KMS-11 (cell line): Measurements from ENCODE around the gene C19orf67.

Experiments used
- H2AFZ ChIP-seq: fragments of 200-600 bp; sonication (generic); 2 replicates; pipeline ENCODE4 v1.6.1; 2016; ENCODE audit warnings: antibody characterized with exemption, mixed run types, low read depth
- H3K27ac ChIP-seq: fragments of 200-600 bp; sonication (generic); 2 replicates; pipeline ENCODE4 v1.6.1; 2016; ENCODE audit warnings: mild to moderate bottlenecking, mixed run types
- H3K27me3 ChIP-seq: fragments of 200-600 bp; sonication (generic); 2 replicates; pipeline ENCODE4 v1.6.1; 2017; ENCODE audit warnings: mild to moderate bottlenecking, low read depth, mixed run types, moderate library complexity; ENCODE audit not compliant: insufficient read depth
- H3K36me3 ChIP-seq: fragments of 200-600 bp; sonication (generic); 2 replicates; pipeline ENCODE4 v1.6.1; 2017; ENCODE audit warnings: mild to moderate bottlenecking, mixed run types; ENCODE audit not compliant: insufficient read depth
- H3K4me1 ChIP-seq: fragments of 200-600 bp; sonication (generic); 2 replicates; pipeline ENCODE4 v1.6.1; 2016; ENCODE audit warnings: mild to moderate bottlenecking, low read depth, mixed run types; ENCODE audit not compliant: poor library complexity, severe bottlenecking
- H3K4me2 ChIP-seq: fragments of 200-600 bp; sonication (generic); 2 replicates; pipeline ENCODE4 v1.7.0; 2016; ENCODE audit warnings: mild to moderate bottlenecking, mixed run types
- H3K4me3 ChIP-seq: fragments of 200-600 bp; sonication (generic); IDR thresholded peaks from 2 replicates; pipeline ENCODE4 v1.6.1; 2017; ENCODE audit warnings: low read depth, low read length, mixed read lengths; ENCODE audit not compliant: insufficient read depth
- H3K79me2 ChIP-seq: fragments of 200-600 bp; sonication (generic); 2 replicates; pipeline ENCODE4 v1.6.1; 2016; ENCODE audit warnings: low read depth, mixed run types; ENCODE audit not compliant: insufficient read depth
- H3K9ac ChIP-seq: fragments of 200-600 bp; sonication (generic); 2 replicates; pipeline ENCODE4 v1.6.1; 2016; ENCODE audit warnings: mild to moderate bottlenecking, mixed run types
- H4K20me1 ChIP-seq: fragments of 200-600 bp; sonication (generic); 2 replicates; pipeline ENCODE4 v1.6.1; 2016; ENCODE audit warnings: mild to moderate bottlenecking, mixed run types; ENCODE audit not compliant: insufficient read depth
- CTCF ChIP-seq: fragments of 200-600 bp; sonication (generic); conservative IDR thresholded peaks from 2 replicates; pipeline ENCODE4 v1.6.1; 2017; ENCODE audit warnings: low read depth, mild to moderate bottlenecking, antibody characterized with exemption, low read length, moderate library complexity, mixed read lengths

C19orf67 gene

DNA sequence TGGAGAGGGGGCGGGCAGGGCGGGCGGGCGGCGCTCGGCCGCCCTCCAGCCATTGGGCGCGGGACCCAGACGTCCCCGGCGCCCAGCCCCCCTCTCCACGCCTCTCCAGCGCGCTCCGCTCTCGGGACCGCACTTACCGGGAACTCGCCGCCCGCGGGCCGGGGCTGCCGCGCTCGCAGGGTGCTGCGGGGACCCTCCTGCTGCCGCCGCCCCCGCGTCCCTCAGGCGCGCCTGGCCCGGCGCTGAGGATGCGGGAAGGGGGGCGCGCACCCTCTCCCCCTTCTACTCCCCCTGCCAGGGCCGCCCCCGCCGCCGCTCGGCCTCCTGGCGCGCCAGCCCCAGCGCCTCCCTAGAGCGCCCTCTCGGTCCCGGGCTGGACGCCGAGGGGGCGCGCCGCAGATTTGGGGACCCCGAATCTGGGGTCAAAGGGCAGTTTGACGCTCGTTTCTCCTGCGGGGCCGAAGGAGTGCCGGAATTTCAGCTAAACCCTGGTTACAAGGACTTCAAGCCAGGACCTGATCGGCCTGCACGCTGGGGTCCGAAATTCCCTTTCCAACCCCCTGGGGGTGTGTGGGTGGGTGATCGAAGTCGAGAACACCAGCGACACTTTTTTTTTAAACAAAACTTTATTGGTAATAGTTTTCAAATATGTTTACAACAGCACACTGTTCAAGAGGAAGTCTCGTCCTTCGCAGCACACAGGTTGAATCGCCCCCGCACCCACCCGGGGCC, 5.7 kb upstream of the C19orf67 start:
- Histone ChIP-seq H3K79me2 (no peaks in the 10 kb centered on the region), H3K4me2 (peak overlapping the region; percentile 96), H3K27me3 (no peaks in the 10 kb centered on the region), H3K9ac (peak overlapping the region; percentile 48; the same call in 1 of the 2 replicates), H3K36me3 (no peaks in the 10 kb centered on the region), H4K20me1 (no peaks in the 10 kb centered on the region), H3K4me1 (peaks cover 14% of the 10 kb centered on the region), H3K4me3 (no peak overlapping the region), H3K27ac (peak overlapping the region; percentile 40; the same call in 1 of the 2 replicates), H2AFZ (peak overlapping the region; percentile 85)
- 0 out of 2 replicates have a peak, but pooled peaks have one; percentile 16 for TF ChIP-seq CTCF

DNA sequence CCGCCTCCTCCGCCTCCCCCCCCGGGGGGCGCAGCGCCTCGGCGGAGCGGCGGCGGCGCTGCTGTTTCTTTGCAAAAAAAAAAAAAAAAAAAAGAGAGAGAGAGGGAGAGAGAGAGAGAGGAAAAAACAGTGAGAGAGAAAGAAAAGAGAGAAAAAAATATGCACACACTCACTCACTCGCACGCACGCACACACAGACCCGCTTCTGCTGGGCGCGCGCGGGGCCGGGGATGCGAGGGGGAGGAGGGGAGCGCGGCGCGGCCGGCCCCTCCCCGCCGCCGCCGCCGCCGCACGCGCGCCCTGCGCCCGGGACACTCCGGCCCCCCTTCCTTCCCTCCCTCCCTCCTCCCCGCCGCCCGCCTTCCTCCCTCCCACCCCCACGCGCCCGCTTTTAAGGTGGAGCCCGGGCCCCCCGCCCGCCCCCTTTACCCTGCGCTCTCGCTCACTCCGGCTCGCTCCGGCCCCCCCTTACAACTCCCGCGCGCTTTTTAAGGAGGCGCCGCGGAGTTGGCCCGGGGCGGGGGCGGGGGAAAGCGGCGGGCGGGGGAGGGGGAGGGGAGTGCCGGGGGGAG, 5.0 kb upstream of the C19orf67 start, which contains the start of gene SAMD1:
Gene SAMD1, minus strand, starts transcription at position 243 of the 572 bp plus-strand sequence.
- Histone ChIP-seq H3K36me3 (no peaks in the 10 kb centered on the region), H4K20me1 (no peaks in the 10 kb centered on the region), H3K27me3 (no peaks in the 10 kb centered on the region), H3K4me2 (peak within 1 kb of the TSS; percentile 96), H2AFZ (peak within 1 kb of the TSS; percentile 85), H3K9ac (peak within 1 kb of the TSS; percentile 48; the same call in 1 of the 2 replicates), H3K79me2 (no peaks in the 10 kb centered on the region), H3K27ac (peak within 1 kb of the TSS; percentile 40; the same call in 1 of the 2 replicates), H3K4me3 (no peak within 1 kb of the TSS), H3K4me1 (peaks cover 14% of the 10 kb centered on the region)
- TF ChIP-seq CTCF: no peak

DNA sequence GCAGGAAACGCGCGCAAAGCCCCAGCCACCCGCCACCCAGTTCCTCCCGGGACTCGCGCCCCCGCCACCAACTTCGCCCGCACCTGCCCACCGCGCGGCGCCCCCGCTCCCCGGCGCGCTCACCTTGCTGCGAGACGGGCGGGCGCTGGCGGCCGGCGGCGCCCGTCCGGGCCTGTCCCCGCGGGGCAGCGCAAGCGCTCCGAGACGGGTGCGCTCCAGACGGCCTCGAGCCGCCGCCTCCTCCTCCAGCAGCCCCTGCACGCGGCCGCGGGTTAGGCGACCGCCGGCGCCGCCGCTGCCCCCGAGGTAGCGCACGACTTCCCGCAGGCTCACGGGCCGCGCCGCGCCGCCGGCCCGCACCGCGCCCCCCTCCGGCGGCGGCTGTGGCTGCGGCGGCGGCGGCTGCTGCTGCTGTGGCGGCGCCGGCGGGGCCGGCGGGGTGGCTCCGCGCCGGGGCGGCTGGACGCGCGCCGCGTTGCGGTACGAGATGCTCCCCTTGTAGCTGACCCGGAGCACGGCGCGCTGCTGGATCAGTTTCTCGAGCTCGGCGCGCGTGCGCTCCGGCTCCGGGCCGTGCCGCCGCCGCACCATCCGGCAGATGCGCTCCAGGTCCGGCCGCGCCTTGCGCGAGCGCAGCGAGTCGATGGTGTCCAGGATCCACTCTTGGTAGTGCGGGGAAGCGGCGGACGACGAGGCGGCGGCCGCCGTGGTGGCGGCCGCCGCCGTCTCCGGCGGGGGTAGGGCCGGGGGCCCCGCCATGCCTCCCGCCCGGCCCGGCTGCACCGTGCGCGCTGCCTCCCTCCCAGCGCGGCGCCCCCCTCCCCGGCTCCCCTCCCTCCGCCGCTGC, 4.3 kb upstream of the C19orf67 start:
- peaks cover 14% of the 10 kb centered on the region for H3K4me1 ChIP-seq
- TF ChIP-seq CTCF: no peak
- H3K79me2 ChIP-seq: no peaks in the 10 kb centered on the region
- peak overlapping the region; percentile 44 for H3K4me2 ChIP-seq
- no peak overlapping the region for H3K4me3 ChIP-seq
- no peak overlapping the region for H3K27ac ChIP-seq
- H3K27me3 ChIP-seq: no peaks in the 10 kb centered on the region
- no peaks in the 10 kb centered on the region for H4K20me1 ChIP-seq
- peak overlapping the region; percentile 38; the same call in 1 of the 2 replicates for H2AFZ ChIP-seq
- no peak overlapping the region for H3K9ac ChIP-seq
- no peaks in the 10 kb centered on the region for H3K36me3 ChIP-seq

DNA sequence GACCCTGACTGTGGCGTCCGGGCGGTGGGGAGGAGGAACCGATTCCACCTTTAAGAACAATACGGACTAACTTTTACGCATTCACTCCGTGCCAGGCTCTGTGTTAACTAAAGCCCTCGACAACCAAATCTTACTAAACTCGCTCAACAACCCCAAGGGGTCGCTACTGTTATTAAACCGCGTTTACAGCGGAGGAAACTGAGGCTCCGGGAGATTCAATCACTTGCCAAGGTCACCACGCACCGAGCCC, 3.8 kb upstream of the C19orf67 start:
- no peak overlapping the region for H3K9ac ChIP-seq

More for the DNA sequence above, 3.8 kb upstream of the C19orf67 start:
- no peaks in the 10 kb centered on the region for H3K36me3 ChIP-seq
- no peak overlapping the region for H3K27ac ChIP-seq
- no peak for TF ChIP-seq CTCF
- peaks cover 14% of the 10 kb centered on the region for H3K4me1 ChIP-seq
- H3K79me2 ChIP-seq: no peaks in the 10 kb centered on the region
- H2AFZ ChIP-seq: no peak overlapping the region; the same call in 1 of the 2 replicates
- H3K4me2 ChIP-seq: peak overlapping the region; percentile 44
- H3K27me3 ChIP-seq: no peaks in the 10 kb centered on the region
- H3K4me3 ChIP-seq: no peak overlapping the region
- H4K20me1 ChIP-seq: no peaks in the 10 kb centered on the region
